Neural cell (in vitro differentiated cells): ENCODE results near the gene GLIPR1L2. TPM values are rescaled to one million over a fixed set of nuclear protein-coding genes. Genes with fewer than 3 reads are reported as not detected.

Source experiments
- H2AFZ ChIP-seq: fragments of 200-600, 300-800 bp; sonication (generic), shearing (Covaris generic); 2 replicates; pipeline ENCODE4 v1.6.0; 2014; ENCODE audit warnings: low read depth, mild to moderate bottlenecking, antibody characterized with exemption, low read length, moderate library complexity
- H3F3A ChIP-seq: fragments of 200-600 bp; shearing (Covaris generic); 2 replicates; pipeline ENCODE4 v1.6.1; 2016; ENCODE audit warnings: mild to moderate bottlenecking, moderate library complexity, mixed read lengths, antibody characterized with exemption, low read length; ENCODE audit not compliant: insufficient read depth, poor library complexity, severe bottlenecking
- H3K27ac ChIP-seq: fragments of 200-600, 300-800 bp; sonication (generic), shearing (Covaris generic); 2 replicates; pipeline ENCODE4 v1.5.1; 2014; ENCODE audit warnings: mild to moderate bottlenecking, low read length, moderate library complexity
- H3K27me3 ChIP-seq: fragments of 300-800, 200-600 bp; sonication (generic), shearing (Covaris generic); 2 replicates; pipeline ENCODE4 v1.6.0; 2014; ENCODE audit warnings: mild to moderate bottlenecking, low read depth, low read length, moderate library complexity; ENCODE audit not compliant: insufficient read depth
- H3K36me3 ChIP-seq: fragments of 300-800, 200-600 bp; sonication (generic), shearing (Covaris generic); 2 replicates; pipeline ENCODE4 v1.5.1; 2014; ENCODE audit warnings: mild to moderate bottlenecking, antibody characterized with exemption, low read length, moderate library complexity; ENCODE audit not compliant: insufficient read depth
- H3K4me2 ChIP-seq: fragments of 300-800, 200-600 bp; sonication (generic), shearing (Covaris generic); 2 replicates; pipeline ENCODE4 v1.6.0; 2014; ENCODE audit warnings: mild to moderate bottlenecking, low read length
- H3K4me3 ChIP-seq: fragments of 300-800, 200-600 bp; sonication (generic), shearing (Covaris generic); 2 replicates; pipeline ENCODE4 v1.5.1; 2014; ENCODE audit warnings: mild to moderate bottlenecking, low read length, moderate library complexity
- H3K79me2 ChIP-seq: fragments of 200-600 bp; shearing (Covaris generic); replicated peaks from 2 replicates; pipeline ENCODE4 v1.6.0; 2014; ENCODE audit warnings: mild to moderate bottlenecking, low read length, moderate library complexity; ENCODE audit not compliant: insufficient read depth
- H3K9ac ChIP-seq: fragments of 300-800, 200-600 bp; sonication (generic), shearing (Covaris generic); 2 replicates; pipeline ENCODE4 v1.6.1; 2016; ENCODE audit warnings: mild to moderate bottlenecking, low read length, mixed read lengths
- H3K9me2 ChIP-seq: fragments of 200-600 bp; shearing (Covaris generic); 2 replicates; pipeline ENCODE4 v1.6.1; 2016; ENCODE audit warnings: mild to moderate bottlenecking, low read length, mixed read lengths; ENCODE audit not compliant: insufficient read depth
- H3K9me3 ChIP-seq: fragments of 200-600, 300-800 bp; sonication (generic), shearing (Covaris generic); 2 replicates; pipeline ENCODE4 v1.6.1; 2016; ENCODE audit warnings: mild to moderate bottlenecking, mixed run types, low read length, moderate library complexity, mixed read lengths
- H4K20me1 ChIP-seq: fragments of 200-600 bp; shearing (Covaris generic); 2 replicates; pipeline ENCODE4 v1.6.1; 2016; ENCODE audit warnings: mild to moderate bottlenecking, mixed run types; ENCODE audit not compliant: insufficient read depth
- EP300 ChIP-seq: fragments of 450-650 bp; conservative IDR thresholded peaks from 2 replicates; pipeline ENCODE4 v1.6.1; 2014; ENCODE audit warnings: antibody characterized with exemption, mild to moderate bottlenecking, moderate library complexity; ENCODE audit not compliant: poor library complexity, severe bottlenecking
- EZH2 ChIP-seq: fragments of 200-600, 300-800 bp; shearing (Covaris generic), sonication (generic); IDR thresholded peaks from 2 replicates; pipeline ENCODE4 v1.6.1; 2014; ENCODE audit warnings: antibody characterized with exemption, low read length, borderline replicate concordance, mild to moderate bottlenecking; ENCODE audit not compliant: insufficient read depth, poor library complexity, severe bottlenecking
- MXI1 ChIP-seq: fragments of 450-650 bp; conservative IDR thresholded peaks from 2 replicates; pipeline ENCODE4 v1.6.1; 2014; ENCODE audit warnings: antibody characterized with exemption, mild to moderate bottlenecking; ENCODE audit not compliant: poor library complexity, severe bottlenecking
- POLR2AphosphoS5 ChIP-seq: IDR thresholded peaks from 2 replicates; pipeline ENCODE4 v1.6.1; 2012
- RAD21 ChIP-seq: fragments of 450-650 bp; conservative IDR thresholded peaks from 2 replicates; pipeline ENCODE4 v1.6.1; 2014; ENCODE audit warnings: antibody characterized with exemption, mild to moderate bottlenecking, moderate library complexity
- SMC3 ChIP-seq: fragments of 450-650 bp; conservative IDR thresholded peaks from 2 replicates; pipeline ENCODE4 v1.6.1; 2014; ENCODE audit warnings: antibody characterized with exemption, mild to moderate bottlenecking, moderate library complexity; ENCODE audit not compliant: poor library complexity
- TAF1 ChIP-seq: IDR thresholded peaks from 2 replicates; pipeline ENCODE4 v1.6.1; 2012; ENCODE audit warnings: low read depth
- polyA plus RNA-seq: library from polyadenylated mRNA; depleted of rRNA; stranded (reverse); fragments of >200 nt; gene quantifications from 2 replicates; pipeline ENCODE4 v1.2.3, GENCODE V29; 2014
- TF ChIP-seq, protein P1 (sequence below): fragments of 450-650 bp; IDR thresholded peaks from 2 replicates; pipeline ENCODE4 v1.5.1; 2014; ENCODE audit warnings: antibody characterized with exemption, mild to moderate bottlenecking, moderate library complexity; ENCODE audit not compliant: poor library complexity, severe bottlenecking
- TF ChIP-seq, protein P2 (sequence below): IDR thresholded peaks from 2 replicates; pipeline ENCODE4 v1.6.1; 2012; ENCODE audit warnings: borderline replicate concordance

Gene GLIPR1L2
- polyA plus RNA-seq, 1 donor from 2014 or later, result 0.89 TPM

DNA sequence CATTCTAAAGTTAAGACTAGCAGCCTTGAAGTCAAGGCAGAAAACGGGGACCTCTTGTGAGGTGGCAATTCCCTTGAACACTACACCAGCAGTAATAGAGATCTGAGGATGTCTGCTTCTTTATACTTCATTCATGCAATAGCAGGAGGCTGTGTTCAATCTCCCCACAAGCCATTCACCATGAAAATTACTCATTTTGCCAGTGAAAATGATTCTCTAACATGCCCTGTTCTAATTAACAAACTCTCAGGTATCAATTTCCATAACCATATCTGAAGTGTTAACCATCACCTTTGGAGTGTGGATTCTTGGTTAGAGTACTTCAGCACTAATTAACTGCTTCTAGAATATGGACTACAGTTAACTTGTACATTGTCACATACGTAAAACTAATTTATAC lies 86.2 kb downstream of the GLIPR1L2 start:
- no peaks in the 10 kb centered on the region for H3K9me3 ChIP-seq
- no peaks in the 10 kb centered on the region for H3K9me2 ChIP-seq
- TF ChIP-seq TAF1 (no peak), POLR2AphosphoS5 (no peak), EP300 (no peak), SMC3 (no peak), RAD21 (no peak), EZH2 (no peak)
- no peak overlapping the region for H3K27ac ChIP-seq
- no peaks in the 10 kb centered on the region for H3K27me3 ChIP-seq
- H3K36me3 ChIP-seq, result no peaks in the 10 kb centered on the region
- H4K20me1 ChIP-seq, result no peaks in the 10 kb centered on the region
- H3K4me2 ChIP-seq, result no peak overlapping the region
- no peak overlapping the region for H2AFZ ChIP-seq
- no peaks in the 10 kb centered on the region for H3F3A ChIP-seq
- H3K9ac ChIP-seq, result no peak overlapping the region
- no peaks in the 10 kb centered on the region for H3K79me2 ChIP-seq
- H3K4me3 ChIP-seq, result no peak overlapping the region

DNA sequence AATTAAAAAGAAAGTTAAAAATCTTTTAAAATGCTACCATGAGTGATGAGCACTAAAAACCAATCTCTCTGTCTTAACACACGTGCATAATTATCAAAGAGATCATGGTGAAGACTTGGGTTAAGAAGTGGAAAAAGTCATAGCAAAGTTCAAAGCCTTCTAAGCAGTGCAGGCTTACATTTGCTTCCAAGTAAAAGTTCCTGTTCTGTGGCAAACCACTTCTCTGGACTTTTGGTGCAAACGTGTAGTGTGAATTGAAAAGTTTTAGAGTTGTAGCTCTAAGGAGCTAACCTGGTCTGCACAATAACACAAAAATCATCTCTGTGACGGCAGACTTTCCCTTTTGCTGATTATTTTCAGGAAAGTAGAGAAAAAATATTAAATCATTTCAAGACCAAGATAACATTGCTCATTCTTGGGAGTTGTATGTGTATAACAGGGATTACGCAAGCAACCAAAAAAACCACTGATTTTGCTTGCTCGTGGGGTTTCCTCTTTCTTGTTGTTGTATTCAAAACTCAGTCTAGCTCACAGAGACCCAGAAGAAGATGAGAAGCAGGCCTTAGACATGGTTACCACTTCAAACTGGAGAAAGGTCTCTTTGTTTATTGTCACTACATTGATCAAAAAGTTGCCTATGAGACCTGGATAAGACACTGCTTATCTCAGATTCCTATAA lies 87.4 kb downstream of the GLIPR1L2 start:
- Histone ChIP-seq H3K9ac (no peak overlapping the region), H3K27ac (no peak overlapping the region), H3K9me3 (no peaks in the 10 kb centered on the region), H3K9me2 (no peaks in the 10 kb centered on the region), H3K27me3 (no peaks in the 10 kb centered on the region), H3F3A (no peaks in the 10 kb centered on the region), H3K4me2 (no peak overlapping the region), H2AFZ (no peak overlapping the region), H3K36me3 (no peaks in the 10 kb centered on the region), H3K4me3 (no peak overlapping the region), H3K79me2 (no peaks in the 10 kb centered on the region), H4K20me1 (no peaks in the 10 kb centered on the region)
- TF ChIP-seq RAD21, result no peak
- no peak for TF ChIP-seq EP300
- TF ChIP-seq SMC3, result no peak
- TF ChIP-seq EZH2, result no peak
- no peak for TF ChIP-seq POLR2AphosphoS5
- TF ChIP-seq TAF1, result no peak
- TF ChIP-seq, protein P1, sequence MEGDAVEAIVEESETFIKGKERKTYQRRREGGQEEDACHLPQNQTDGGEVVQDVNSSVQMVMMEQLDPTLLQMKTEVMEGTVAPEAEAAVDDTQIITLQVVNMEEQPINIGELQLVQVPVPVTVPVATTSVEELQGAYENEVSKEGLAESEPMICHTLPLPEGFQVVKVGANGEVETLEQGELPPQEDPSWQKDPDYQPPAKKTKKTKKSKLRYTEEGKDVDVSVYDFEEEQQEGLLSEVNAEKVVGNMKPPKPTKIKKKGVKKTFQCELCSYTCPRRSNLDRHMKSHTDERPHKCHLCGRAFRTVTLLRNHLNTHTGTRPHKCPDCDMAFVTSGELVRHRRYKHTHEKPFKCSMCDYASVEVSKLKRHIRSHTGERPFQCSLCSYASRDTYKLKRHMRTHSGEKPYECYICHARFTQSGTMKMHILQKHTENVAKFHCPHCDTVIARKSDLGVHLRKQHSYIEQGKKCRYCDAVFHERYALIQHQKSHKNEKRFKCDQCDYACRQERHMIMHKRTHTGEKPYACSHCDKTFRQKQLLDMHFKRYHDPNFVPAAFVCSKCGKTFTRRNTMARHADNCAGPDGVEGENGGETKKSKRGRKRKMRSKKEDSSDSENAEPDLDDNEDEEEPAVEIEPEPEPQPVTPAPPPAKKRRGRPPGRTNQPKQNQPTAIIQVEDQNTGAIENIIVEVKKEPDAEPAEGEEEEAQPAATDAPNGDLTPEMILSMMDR, result no peak

DNA sequence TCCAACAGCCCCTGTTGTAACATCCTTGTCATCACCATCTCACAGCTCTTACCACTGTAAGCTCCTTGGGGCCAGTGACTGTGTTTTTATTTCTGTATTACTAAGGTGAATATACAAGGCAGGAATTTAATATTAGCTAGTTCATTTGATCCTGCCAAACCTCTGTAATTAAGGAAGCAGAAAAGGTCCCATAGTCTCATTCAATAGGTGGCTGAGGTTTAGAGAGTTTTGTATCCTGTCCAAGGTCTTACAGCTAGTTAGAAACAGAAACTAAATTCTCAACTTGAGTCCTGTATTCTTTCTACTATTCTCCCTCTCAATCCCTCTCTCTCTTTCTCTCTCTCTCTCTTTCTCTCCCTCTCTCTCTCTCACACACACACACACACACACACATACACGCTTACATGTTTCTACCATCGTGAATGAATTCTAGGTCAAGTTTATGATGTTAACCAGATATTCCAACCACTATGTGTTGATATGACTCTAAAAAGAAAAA lies 89.1 kb downstream of the GLIPR1L2 start:
- Histone ChIP-seq H2AFZ (no peak overlapping the region), H3K9ac (no peak overlapping the region)

More for the DNA sequence above, 89.1 kb downstream of the GLIPR1L2 start:
- H3F3A ChIP-seq, result no peaks in the 10 kb centered on the region
- no peaks in the 10 kb centered on the region for H3K27me3 ChIP-seq
- H3K27ac ChIP-seq, result no peak overlapping the region
- TF ChIP-seq MXI1 (no peak), EZH2 (no peak), RAD21 (no peak), POLR2AphosphoS5 (no peak), TAF1 (no peak), EP300 (no peak), SMC3 (no peak)
- TF ChIP-seq, protein P1, result no peak
- TF ChIP-seq, protein P2, sequence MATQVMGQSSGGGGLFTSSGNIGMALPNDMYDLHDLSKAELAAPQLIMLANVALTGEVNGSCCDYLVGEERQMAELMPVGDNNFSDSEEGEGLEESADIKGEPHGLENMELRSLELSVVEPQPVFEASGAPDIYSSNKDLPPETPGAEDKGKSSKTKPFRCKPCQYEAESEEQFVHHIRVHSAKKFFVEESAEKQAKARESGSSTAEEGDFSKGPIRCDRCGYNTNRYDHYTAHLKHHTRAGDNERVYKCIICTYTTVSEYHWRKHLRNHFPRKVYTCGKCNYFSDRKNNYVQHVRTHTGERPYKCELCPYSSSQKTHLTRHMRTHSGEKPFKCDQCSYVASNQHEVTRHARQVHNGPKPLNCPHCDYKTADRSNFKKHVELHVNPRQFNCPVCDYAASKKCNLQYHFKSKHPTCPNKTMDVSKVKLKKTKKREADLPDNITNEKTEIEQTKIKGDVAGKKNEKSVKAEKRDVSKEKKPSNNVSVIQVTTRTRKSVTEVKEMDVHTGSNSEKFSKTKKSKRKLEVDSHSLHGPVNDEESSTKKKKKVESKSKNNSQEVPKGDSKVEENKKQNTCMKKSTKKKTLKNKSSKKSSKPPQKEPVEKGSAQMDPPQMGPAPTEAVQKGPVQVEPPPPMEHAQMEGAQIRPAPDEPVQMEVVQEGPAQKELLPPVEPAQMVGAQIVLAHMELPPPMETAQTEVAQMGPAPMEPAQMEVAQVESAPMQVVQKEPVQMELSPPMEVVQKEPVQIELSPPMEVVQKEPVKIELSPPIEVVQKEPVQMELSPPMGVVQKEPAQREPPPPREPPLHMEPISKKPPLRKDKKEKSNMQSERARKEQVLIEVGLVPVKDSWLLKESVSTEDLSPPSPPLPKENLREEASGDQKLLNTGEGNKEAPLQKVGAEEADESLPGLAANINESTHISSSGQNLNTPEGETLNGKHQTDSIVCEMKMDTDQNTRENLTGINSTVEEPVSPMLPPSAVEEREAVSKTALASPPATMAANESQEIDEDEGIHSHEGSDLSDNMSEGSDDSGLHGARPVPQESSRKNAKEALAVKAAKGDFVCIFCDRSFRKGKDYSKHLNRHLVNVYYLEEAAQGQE, result no peak
- no peak overlapping the region for H3K4me2 ChIP-seq
- H3K4me3 ChIP-seq, result no peak overlapping the region
- no peaks in the 10 kb centered on the region for H3K36me3 ChIP-seq
- no peaks in the 10 kb centered on the region for H3K9me3 ChIP-seq
- H4K20me1 ChIP-seq, result no peaks in the 10 kb centered on the region
- no peaks in the 10 kb centered on the region for H3K79me2 ChIP-seq
- no peaks in the 10 kb centered on the region for H3K9me2 ChIP-seq
